Measurements from ENCODE around the gene FKBP5.
"Not testable (repeated sequence)": the region's sequence is repeated elsewhere in the genome, so short reads cannot be mapped to it uniquely, and the experiment has no call there.

FKBP5 gene

DNA sequence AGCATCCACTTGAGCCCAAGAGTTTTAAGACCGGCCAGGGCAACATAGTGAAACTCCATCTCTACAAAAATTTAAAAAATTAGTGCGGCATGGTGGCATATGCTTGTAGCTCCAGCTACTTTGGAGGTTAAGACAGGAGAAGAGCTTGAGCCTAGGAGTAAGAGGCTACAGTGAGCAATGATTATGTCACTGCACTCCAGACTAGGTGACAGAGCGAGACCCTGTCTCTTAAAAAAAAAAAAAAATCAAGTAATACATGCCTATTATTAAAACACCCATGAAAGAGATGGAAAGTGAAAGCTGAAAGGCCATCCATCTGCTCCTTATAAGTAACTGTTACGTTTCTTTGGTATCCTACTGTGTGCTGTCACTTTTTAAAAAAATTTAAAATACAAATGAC lies 66.4 kb downstream of the FKBP5 start:
- no peak for DNase-seq (ENCODE audit: low read depth, low spot score)

GRCh38 chr6:35620706-35621105 lies 68.0 kb downstream of the FKBP5 start:
- no peak for DNase-seq (ENCODE audit: low read depth, low spot score)

DNA sequence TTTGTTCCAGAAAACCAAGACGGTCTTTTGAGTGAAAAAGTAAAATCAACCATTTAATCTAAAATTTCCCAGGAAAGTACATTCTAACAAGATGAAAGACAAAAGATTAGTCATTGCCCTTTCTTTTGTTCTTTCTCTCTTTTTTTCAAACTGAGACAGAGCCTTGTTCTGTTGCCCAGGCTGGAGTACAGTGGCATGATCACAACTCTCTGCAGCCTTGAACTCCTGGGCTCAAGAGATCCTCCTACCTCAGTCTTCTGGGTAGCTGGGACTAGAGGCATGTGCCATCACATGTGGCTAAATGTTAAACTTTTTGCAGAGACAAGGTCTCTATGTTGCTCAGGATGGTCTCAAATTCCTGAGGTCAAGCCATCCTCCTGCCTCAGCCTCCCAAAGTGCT lies 75.0 kb downstream of the FKBP5 start:
- no peak for DNase-seq (ENCODE audit: low read depth, low spot score)

GRCh38 chr6:35611240-35611639 lies 77.5 kb downstream of the FKBP5 start:
- DNase-seq (ENCODE audit: low read depth, low spot score): peak; percentile 92

DNA sequence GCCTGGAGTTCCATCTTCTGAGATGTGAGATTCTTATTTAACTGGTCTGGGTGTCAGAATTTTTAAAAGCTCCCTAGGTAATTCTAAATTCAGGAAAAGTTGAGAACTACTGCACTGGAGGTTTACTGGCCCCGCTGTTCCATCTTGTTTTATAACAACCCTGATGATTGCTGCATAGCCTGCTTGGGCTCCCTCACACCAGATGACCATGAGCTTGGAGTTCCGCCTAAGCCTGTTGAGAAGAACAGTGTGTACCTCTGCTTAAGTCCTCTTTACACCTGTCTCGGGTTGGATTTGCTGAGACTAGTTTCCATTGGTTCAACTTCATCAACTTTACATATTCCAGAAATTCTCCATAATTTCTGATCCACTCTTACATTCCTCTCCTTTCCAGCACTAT lies 77.9 kb downstream of the FKBP5 start:
- peak; percentile 19 for DNase-seq (ENCODE audit: low read depth, low spot score)

DNA sequence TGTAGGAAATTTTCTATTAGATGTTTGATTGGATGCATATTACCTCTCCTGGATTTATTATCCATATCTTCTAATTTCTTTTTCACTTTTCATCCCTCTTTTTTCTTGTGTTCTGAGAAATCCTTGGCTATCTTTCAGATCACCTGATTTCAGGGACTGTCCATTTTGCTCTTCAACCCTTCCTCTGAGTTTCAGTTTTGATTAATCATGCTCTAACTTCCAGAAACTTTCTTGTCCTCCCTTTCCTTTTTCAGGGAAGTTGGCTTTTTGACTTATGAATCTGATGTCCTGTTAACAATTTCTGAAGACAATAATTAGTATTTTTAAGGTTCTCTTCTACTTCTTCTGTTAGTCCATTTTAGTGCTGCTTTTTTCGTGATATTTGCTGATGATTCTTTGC lies 79.1 kb downstream of the FKBP5 start:
- DNase-seq (ENCODE audit: low read depth, low spot score): no peak

- no peak for DNase-seq (ENCODE audit: low read depth, low spot score)
These were observed 81.0 kb downstream of the FKBP5 start for GRCh38 chr6:35607517-35608233.

DNA sequence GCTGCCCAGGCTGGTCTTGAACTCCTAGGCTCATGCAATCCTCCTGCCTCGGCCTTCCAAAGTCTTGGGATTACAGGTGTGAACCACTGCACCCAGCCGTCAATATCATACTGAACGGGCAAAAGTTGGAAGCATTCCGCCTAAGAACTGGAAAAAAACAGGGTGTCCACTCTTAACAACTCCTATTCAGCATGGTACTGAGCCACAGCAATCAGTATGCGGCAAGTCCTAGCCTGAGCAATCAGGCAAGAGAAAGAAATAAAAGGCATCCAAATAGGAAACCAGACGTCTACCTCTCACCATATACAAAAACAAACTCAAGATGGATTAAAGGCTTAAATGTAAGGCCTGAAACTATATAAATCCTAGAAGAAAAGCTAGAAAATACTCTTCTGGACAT lies 83.1 kb downstream of the FKBP5 start:
- DNase-seq (ENCODE audit: low read depth, low spot score): peak; percentile 43

DNA sequence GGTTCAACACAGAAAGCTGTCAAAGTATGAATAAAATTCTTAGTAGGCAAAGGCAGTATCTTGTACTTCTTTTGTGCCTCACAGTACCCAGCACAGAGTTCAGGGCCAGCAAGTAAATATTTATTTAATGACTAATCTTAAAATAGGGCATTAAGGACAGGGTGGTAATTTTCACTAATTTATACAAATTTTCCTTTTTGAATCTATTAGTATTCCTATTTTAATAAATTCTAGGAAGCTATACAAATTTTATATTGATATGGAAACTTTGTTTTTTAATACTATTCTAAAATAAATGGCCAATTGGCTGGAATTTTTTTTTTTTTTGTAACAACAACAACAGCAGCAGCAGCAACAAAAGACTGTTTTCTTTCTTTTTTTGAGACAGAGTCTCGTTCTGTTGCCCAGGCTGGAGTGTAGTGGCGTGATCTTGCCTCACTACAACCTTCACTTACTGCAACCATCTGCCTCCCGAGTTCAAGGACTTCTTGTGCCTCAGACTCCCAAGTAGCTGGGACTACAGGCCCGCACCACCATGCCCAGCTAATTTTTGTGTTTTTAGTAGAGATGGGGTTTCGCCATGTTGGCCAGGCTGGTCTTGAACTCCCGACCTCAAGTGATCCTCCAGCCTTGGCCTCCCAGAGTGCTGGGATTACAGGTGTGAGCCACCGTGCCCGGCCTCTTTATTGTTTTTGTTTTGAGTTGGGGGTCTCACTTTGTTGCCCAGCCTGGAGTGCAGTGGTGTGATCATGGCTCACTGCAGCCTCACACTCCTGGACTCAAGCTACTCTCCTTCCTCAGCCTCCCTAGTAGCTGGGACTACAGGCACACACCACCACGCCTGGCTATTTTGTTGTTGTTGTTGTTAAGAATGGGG lies 85.2 kb downstream of the FKBP5 start:
- DNase-seq (ENCODE audit: low read depth, low spot score): peak; percentile 41

GRCh38 chr6:35602133-35602946 lies 86.4 kb downstream of the FKBP5 start:
- DNase-seq (ENCODE audit: low read depth, low spot score): peak; percentile 37

DNA sequence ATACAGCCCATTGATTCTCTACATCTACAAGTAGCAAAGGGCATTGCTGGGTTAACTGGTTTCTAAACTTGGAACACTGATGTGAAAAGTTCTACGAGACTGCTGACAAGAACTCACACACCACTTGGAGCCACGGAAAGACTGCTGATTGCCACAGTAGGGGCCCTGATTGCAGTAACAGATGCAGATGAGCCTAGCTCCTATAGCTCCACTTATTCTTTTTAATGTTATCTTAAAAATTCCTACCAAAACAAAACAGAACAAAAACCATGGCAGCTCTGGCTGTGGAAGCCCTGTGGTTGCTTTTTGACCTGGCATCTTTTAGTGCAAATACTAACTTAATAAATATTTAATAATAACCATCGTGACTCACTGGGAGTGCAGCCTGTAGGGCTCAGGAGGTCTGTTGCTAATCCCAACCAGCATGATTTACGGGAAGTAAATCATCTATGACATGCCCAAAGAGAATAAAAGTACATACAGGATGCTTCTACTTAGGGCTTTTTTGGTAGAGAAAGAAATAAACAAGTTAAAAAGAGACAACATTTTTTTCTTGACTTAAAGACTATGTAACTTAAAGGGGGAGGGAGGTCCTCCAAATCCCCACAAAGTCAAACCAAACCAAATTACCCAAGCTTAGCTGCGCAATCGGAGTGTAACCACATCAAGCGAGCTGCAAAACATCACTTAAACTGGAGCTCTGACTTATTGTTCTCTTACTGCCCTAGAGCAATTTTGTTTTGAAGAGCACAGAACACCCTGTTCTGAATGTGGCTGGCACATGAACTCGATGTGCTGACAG lies 87.2 kb downstream of the FKBP5 start:
- DNase-seq (ENCODE audit: low read depth, low spot score): peak; percentile 83

DNA sequence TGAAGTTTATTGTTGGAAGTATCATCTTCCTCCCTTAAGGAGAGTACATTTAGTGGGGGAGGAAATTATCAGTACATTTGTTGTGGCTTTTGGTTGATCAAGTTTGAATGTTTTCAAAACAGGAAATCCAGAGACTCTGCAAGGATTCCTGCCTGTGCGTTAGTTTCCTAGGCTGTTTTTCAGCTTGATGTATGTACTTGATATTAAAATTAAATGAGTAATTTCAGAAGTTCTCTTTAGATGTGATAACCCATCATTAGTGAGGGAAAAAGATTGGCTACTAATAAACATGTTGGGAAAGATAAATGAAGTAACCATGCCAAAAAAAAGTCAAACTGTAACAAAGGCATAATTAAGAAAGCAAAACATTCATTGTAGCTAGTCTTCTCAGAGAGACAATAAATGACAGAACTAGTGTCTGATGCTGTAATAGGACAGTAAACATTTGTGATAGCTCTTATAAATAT lies 88.0 kb downstream of the FKBP5 start:
- DNase-seq (ENCODE audit: low read depth, low spot score): no peak

DNA sequence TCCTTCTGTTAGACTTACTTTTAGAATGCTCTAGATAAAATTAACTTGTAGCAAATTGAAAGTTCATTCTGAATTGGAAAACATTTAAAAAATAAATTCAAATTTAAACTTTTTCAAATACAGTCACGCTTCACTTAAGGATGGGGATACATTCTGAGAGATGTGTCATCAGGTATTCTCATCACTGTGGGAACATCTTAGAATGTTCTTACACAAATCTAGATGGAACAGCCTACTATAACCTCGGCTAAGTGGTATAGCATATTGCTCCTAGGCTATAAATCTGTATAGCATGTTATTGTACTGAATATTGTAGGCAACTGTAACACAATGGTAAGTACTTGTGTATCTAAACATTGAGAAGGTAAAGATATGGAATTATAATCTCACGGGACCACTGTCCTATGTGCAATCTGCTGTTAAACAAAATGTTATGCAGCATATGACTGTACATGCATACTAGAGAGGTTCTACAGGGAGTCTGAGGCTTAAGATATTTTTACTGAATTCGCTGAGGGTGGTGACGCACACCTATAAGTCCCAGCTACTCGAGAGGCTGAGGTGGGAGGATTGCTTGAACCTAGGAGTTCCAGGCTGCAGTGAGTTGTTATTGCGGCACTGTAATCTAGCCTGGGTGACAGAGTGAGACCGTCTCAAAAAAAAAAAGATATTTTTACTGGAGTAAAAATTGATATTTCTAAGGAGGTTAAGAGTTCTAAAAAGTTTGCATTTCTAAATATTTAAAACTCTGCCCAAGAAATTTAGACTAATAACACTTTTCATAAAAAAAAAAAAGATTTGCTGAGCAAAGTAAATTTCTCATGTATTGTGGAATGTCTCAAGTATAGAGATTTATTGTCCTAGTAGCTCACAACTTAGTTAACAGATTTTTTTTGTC lies 88.7 kb downstream of the FKBP5 start:
- DNase-seq (ENCODE audit: low read depth, low spot score): no peak

DNA sequence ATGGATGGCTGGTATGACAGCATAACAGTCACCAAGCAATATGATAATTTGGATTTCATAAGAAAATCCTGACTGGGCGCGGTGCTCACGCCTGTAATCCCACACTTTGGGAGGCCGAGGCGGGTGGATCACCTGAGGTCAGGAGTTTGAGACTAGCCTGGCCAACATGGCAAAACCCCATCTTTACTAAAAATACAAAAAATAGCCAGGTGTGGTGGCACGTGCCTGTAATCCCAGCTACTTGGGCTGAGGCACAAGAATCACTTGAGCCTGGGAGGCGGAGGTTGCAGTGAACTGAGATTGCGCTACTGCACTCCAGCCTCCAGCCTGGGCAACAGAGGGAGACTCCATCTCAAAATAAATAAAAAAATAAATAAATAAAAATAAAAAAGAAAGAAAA lies 90.1 kb downstream of the FKBP5 start:
- DNase-seq (ENCODE audit: low read depth, low spot score): not testable (repeated sequence)

DNA sequence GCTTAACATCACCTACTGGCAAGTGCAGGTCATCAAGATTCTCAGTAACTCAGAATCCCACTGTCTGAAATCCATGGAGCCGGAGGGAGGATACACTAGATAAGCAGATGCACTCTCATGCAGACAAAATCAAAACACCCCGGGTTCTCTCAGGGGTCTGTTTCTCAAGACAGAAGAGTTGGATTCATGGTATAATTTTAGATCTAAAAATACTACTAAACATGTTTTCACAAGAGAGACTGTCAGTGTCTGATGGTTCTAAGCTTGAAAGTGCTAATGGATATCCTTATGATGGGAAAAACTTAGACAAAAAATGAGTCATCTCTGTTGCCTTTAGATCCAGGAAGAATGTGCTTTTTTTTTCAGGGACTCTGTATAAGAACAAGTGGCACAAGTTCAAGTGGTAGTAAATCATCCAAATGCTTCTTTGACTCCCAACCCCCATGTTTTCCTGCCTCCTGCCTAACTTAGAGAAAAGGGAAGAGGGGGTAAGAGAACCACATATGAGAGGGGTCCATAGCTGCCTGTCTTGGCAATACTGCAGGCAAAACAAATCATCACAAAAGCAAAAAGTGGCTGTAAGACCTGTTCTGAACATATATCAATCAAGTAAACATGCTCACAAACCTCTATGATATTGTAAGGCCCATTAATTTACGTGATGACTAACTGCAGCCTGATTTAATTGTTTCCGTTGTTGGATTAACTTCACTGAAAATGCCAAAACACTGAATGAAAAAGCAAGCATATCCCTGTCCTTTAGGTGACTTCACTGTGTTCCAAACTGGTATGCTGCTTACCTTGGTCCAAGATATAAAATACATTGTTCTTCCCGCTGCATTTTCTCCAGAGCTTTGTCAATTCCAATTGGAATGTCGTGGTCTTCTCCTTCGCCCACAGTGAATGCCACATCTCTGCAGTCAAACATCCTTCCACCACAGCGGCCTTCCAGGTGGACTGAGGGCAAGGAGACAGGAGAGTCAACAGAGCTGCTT lies 92.0 kb downstream of the FKBP5 start:
- peak; percentile 80 for DNase-seq (ENCODE audit: low read depth, low spot score)

- no peak for DNase-seq (ENCODE audit: low read depth, low spot score)
These were observed 94.1 kb downstream of the FKBP5 start for GRCh38 chr6:35594503-35595186.

DNA sequence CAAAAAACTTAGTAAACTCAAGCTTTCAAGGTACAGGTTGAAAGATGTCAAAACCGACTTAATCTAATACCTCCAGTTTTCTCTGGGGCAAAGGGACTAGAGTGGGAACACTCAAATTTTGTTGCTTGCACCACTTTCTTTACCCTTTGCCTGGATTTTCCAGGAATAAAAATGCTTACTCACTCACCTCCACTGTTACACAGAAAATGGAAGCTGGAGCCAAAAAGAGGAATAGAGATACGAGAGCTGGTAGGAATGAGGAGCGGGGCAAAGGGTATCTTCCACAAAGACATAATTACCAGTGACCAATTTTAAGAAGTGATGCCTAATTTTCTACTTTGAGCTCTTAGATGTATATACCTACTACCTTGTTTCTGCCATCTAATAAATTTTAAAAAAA lies 96.5 kb downstream of the FKBP5 start:
- no peak for DNase-seq (ENCODE audit: low read depth, low spot score)

DNA sequence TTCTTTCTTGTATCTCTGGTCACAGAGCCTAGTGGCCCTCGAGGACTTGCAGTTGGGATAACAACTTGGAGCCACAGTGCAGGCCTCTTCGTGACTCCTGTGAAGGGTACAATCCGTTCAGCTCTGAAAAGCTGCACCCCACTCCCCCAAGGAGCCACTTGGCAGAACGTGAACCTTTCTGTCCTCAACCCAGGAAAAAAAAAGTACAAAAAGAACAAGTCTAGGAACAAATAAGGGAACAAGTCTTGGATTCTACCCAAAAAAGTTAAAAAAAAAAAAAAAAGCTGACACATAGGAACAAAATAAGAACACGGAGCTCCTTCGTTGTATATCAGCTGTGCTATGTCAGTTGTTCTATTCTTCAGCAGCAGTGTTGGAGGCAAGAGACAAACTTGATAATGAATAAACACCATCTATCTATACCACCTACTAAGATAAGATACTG lies 98.1 kb downstream of the FKBP5 start:
- DNase-seq (ENCODE audit: low read depth, low spot score): peak; percentile 25

Measured in astrocyte of the hippocampus (primary cell).